ENCODE results near the gene SLC44A2. TPM values are rescaled to one million over a fixed set of nuclear protein-coding genes. Genes with fewer than 3 reads are reported as not detected.

SLC44A2 gene
- total RNA-seq, 1 experiment from 2014 or later: 239 TPM

DNA sequence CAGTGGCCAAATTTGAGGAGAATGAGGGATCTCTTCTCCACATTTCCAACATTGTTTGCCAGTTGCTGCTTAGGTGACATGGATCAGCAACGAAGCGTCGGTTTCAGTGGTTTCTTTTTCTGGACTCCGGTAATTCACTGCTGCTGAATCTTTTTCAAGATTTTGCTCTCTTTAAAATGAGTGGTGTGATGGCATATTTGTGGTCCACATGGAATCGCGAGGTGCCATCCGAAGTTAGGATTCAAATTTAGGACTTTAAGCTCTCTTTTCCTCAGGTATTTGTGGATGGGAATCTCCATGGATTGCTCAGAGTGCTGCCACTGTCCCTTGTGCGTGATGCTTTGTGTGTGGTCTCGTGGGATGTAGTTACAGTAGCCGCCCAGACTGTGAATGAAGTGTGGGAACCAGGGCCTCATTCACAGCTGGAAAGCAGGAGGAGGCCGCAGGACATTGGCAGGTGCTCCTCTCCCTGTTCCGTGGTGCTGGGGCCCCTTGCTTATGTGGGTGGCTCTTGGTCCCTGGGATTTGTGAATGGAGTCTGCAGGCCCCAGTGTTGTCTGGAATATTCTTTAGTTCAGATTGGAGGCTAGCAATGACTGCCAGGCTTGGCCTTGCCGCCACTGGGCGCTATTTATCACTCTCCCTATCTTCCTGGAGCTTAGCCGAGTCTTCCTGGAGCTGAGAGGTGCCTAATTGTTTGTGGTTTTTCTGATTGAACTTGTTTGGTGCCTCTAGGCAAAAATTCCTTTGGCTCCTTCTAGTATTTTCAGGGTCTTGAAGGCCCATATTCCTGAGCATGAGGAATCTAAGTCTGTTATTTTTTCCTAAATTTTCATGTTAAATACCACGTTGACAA is 30.3 kb downstream of the SLC44A2 start:
- CTCF ChIA-PET: interaction anchor here (0.7 kb wide), 1 partner anchor 152 kb away, joined by 11 read pairs; no protein-coding TSS in a partner anchor
- H4K20me1 ChIP-seq (ENCODE audit: insufficient read depth): peaks cover 64% of the 10 kb centered on the region

GRCh38 chr19:10660346-10660745 is 35.0 kb downstream of the SLC44A2 start:
- H3K4me2 ChIP-seq: no peak overlapping the region
- no peak overlapping the region for H3K27ac ChIP-seq
- DNase-seq: peak in 1 of 2 experiments; percentile 44
- no peak overlapping the region for H2AFZ ChIP-seq
- no TSS peak for BruUV-seq (replicated peaks)
- H4K20me1 ChIP-seq (ENCODE audit: insufficient read depth): peaks cover 99% of the 10 kb centered on the region
- H3K27me3 ChIP-seq (ENCODE audit: insufficient read depth, low read depth): no peaks in the 10 kb centered on the region
- POLR2A ChIA-PET (ENCODE audit: unreplicated experiment): no interaction called here
- peaks cover 22% of the 10 kb centered on the region for H3K36me3 ChIP-seq (ENCODE audit: low read depth)
- intact Hi-C loops (cut with micrococcal nuclease; ENCODE audit: unreplicated experiment): no loop called here
- peaks cover 100% of the 10 kb centered on the region for H3K79me2 ChIP-seq (ENCODE audit: low read depth)
- no peaks in the 10 kb centered on the region for H3K9me3 ChIP-seq (ENCODE audit: insufficient read depth, low read depth)
- TF ChIP-seq EZH2 (IDR thresholded peaks at IDR 0.05; ENCODE audit: low read depth): no peak
- TF ChIP-seq, protein P1, sequence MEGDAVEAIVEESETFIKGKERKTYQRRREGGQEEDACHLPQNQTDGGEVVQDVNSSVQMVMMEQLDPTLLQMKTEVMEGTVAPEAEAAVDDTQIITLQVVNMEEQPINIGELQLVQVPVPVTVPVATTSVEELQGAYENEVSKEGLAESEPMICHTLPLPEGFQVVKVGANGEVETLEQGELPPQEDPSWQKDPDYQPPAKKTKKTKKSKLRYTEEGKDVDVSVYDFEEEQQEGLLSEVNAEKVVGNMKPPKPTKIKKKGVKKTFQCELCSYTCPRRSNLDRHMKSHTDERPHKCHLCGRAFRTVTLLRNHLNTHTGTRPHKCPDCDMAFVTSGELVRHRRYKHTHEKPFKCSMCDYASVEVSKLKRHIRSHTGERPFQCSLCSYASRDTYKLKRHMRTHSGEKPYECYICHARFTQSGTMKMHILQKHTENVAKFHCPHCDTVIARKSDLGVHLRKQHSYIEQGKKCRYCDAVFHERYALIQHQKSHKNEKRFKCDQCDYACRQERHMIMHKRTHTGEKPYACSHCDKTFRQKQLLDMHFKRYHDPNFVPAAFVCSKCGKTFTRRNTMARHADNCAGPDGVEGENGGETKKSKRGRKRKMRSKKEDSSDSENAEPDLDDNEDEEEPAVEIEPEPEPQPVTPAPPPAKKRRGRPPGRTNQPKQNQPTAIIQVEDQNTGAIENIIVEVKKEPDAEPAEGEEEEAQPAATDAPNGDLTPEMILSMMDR (conservative IDR thresholded peaks at IDR 0.05): no peak
- no peak overlapping the region for H3K4me3 ChIP-seq
- peaks cover 63% of the 10 kb centered on the region for H3F3A ChIP-seq (ENCODE audit: insufficient read depth, low read depth)
- peaks cover 20% of the 10 kb centered on the region for H3K4me1 ChIP-seq (replicated peaks; ENCODE audit: insufficient read depth)
- H3K9me2 ChIP-seq (ENCODE audit: insufficient read depth): no peaks in the 10 kb centered on the region
- CTCF ChIA-PET: no interaction called here

More for the DNA sequence above, 30.3 kb downstream of the SLC44A2 start:
- peaks cover 13% of the 10 kb centered on the region; the same call in 1 of the 2 replicates for H3K36me3 ChIP-seq (ENCODE audit: low read depth)
- BruUV-seq (replicated peaks): no TSS peak
- no peaks in the 10 kb centered on the region for H3K27me3 ChIP-seq (ENCODE audit: insufficient read depth, low read depth)
- peak overlapping the region; percentile 97 for H3K4me2 ChIP-seq
- no peak for TF ChIP-seq EZH2 (IDR thresholded peaks at IDR 0.05; ENCODE audit: low read depth)
- TF ChIP-seq, protein P1 (conservative IDR thresholded peaks at IDR 0.05): 0 out of 2 replicates have a peak, but pooled peaks have one; percentile 27
- H3F3A ChIP-seq (ENCODE audit: insufficient read depth, low read depth): peaks cover 60% of the 10 kb centered on the region
- H3K9me2 ChIP-seq (ENCODE audit: insufficient read depth): no peaks in the 10 kb centered on the region
- H3K4me1 ChIP-seq (replicated peaks; ENCODE audit: insufficient read depth): peaks cover 28% of the 10 kb centered on the region
- H3K9me3 ChIP-seq (ENCODE audit: insufficient read depth, low read depth): no peaks in the 10 kb centered on the region
- H3K4me3 ChIP-seq: peak overlapping the region; percentile 86
- H3K79me2 ChIP-seq (ENCODE audit: low read depth): peaks cover 89% of the 10 kb centered on the region
- no peak overlapping the region for H2AFZ ChIP-seq
- intact Hi-C loops (cut with micrococcal nuclease; ENCODE audit: unreplicated experiment): no loop called here
- peak overlapping the region; percentile 82 for H3K27ac ChIP-seq
- DNase-seq: peak; percentile 39 to 67
- POLR2A ChIA-PET (ENCODE audit: unreplicated experiment): interaction anchor here (0.6 to 0.7 kb wide), 2 partner anchors 8 to 404 kb away, joined by 3 to 6 read pairs; partner anchors contain the start of gene MRPL4

- intact Hi-C loops (cut with micrococcal nuclease; ENCODE audit: unreplicated experiment): no loop called here
- BruUV-seq (replicated peaks): no TSS peak
- H3K36me3 ChIP-seq (ENCODE audit: low read depth): peaks cover 27% of the 10 kb centered on the region
- no peak for TF ChIP-seq EZH2 (IDR thresholded peaks at IDR 0.05; ENCODE audit: low read depth)
- TF ChIP-seq, protein P1 (conservative IDR thresholded peaks at IDR 0.05): no peak
- no peaks in the 10 kb centered on the region for H3K27me3 ChIP-seq (ENCODE audit: insufficient read depth, low read depth)
- peaks cover 99% of the 10 kb centered on the region for H4K20me1 ChIP-seq (ENCODE audit: insufficient read depth)
- peaks cover 100% of the 10 kb centered on the region for H3K79me2 ChIP-seq (ENCODE audit: low read depth)
- no peak overlapping the region for H3K4me2 ChIP-seq
- H3K4me3 ChIP-seq: no peak overlapping the region
- no peak for DNase-seq
- CTCF ChIA-PET: no interaction called here
- no peak overlapping the region for H3K27ac ChIP-seq
- H3K9me3 ChIP-seq (ENCODE audit: insufficient read depth, low read depth): no peaks in the 10 kb centered on the region
- peaks cover 10% of the 10 kb centered on the region; the same call in 1 of the 2 replicates for H3K4me1 ChIP-seq (replicated peaks; ENCODE audit: insufficient read depth)
- POLR2A ChIA-PET (ENCODE audit: unreplicated experiment): no interaction called here
- H3K9me2 ChIP-seq (ENCODE audit: insufficient read depth): no peaks in the 10 kb centered on the region
- no peak overlapping the region for H2AFZ ChIP-seq
- H3F3A ChIP-seq (ENCODE audit: insufficient read depth, low read depth): peaks cover 67% of the 10 kb centered on the region
Observed at GRCh38 chr19:10661946-10662345, 36.6 kb downstream of the SLC44A2 start.
